Measurements from ENCODE around the gene IRF2BPL.

The IRF2BPL gene

GRCh38 chr14:76984297-76984696 is 44.2 kb downstream of the IRF2BPL start:
- no peak for DNase-seq (ENCODE audit: low read depth, low spot score)
- ChIA-PET POLR2A (interaction anchor here (0.7 kb wide), 2 partner anchors 43 to 207 kb away, joined by 3 to 4 read pairs; no protein-coding TSS in a partner anchor), CTCF (interaction anchor here (1.1 to 1.8 kb wide), 6 partner anchors 10 to 109 kb away, joined by 3 to 5 read pairs (median 4); no protein-coding TSS in a partner anchor)
- TF ChIP-seq CTCF (IDR thresholded peaks at IDR 0.05; ENCODE audit: insufficient read depth, low read length, missing control alignments): no peak
- H3K4me3 ChIP-seq (ENCODE audit: low read depth, low read length): no peak overlapping the region

GRCh38 chr14:76981670-76982069 is 46.8 kb downstream of the IRF2BPL start:
- POLR2A ChIA-PET: no interaction called here
- CTCF ChIA-PET: interaction anchor here (1.0 to 1.2 kb wide), 2 partner anchors 29 to 64 kb away, joined by 3 read pairs; no protein-coding TSS in a partner anchor
- DNase-seq (ENCODE audit: low read depth, low spot score): no peak
- no peak overlapping the region for H3K4me3 ChIP-seq (ENCODE audit: low read depth, low read length)
- no peak for TF ChIP-seq CTCF (IDR thresholded peaks at IDR 0.05; ENCODE audit: insufficient read depth, low read length, missing control alignments)

GRCh38 chr14:76977793-76978720 is 50.5 kb downstream of the IRF2BPL start:
- TF ChIP-seq CTCF (IDR thresholded peaks at IDR 0.05; ENCODE audit: insufficient read depth, low read length, missing control alignments): no peak
- DNase-seq (ENCODE audit: low read depth, low spot score): peak; percentile 40
- POLR2A ChIA-PET: interaction anchor here (0.8 kb wide), 1 partner anchor 16 kb away, joined by 4 read pairs; no protein-coding TSS in a partner anchor
- CTCF ChIA-PET: interaction anchor here (1.3 to 1.4 kb wide), 3 partner anchors 10 to 65 kb away, joined by 3 to 6 read pairs (median 4); no protein-coding TSS in a partner anchor
- H3K4me3 ChIP-seq (ENCODE audit: low read depth, low read length): no peak overlapping the region

- DNase-seq (ENCODE audit: low read depth, low spot score): no peak
- CTCF ChIA-PET: interaction anchor here (1.3 kb wide), 1 partner anchor 23 kb away, joined by 6 read pairs; no protein-coding TSS in a partner anchor
- H3K4me3 ChIP-seq (ENCODE audit: low read depth, low read length): no peak overlapping the region
- TF ChIP-seq CTCF (IDR thresholded peaks at IDR 0.05; ENCODE audit: insufficient read depth, low read length, missing control alignments): no peak
- POLR2A ChIA-PET: no interaction called here
These were observed 52.1 kb downstream of the IRF2BPL start for GRCh38 chr14:76976240-76977005.

GRCh38 chr14:76975812-76976211 is 52.7 kb downstream of the IRF2BPL start:
- ChIA-PET POLR2A (no interaction called here), CTCF (no interaction called here)
- DNase-seq (ENCODE audit: low read depth, low spot score): no peak
- TF ChIP-seq CTCF (IDR thresholded peaks at IDR 0.05; ENCODE audit: insufficient read depth, low read length, missing control alignments): no peak
- no peak overlapping the region for H3K4me3 ChIP-seq (ENCODE audit: low read depth, low read length)

Measured in AG04449 (cell line).